ENCODE results near the gene ATP1A3. TPM values are rescaled to one million over a fixed set of nuclear protein-coding genes. Genes with fewer than 3 reads are reported as not detected.

ATP1A3 gene
- total RNA-seq, 2 donors from 2014 or later = 4.3 to 6.2 TPM

DNA sequence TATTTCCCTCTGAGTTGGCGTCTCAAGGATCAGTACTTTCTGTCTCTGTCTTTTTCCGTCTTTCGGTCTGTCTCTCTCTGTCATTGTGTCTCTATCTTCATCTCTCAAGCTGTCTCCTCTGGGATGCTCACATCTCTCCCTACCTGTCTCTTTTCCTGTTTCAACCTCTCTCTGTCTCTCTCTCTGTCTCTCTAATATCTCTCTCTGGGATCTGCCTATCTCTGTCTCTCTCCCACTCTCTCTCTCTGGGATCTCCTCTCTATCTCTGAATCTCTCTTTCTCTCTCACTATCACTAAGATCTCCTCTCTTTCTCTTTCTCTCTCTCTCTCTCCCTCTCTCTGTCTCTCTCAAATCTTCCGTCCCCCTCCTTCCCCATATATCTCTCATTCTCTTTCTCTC lies 4.0 kb downstream of the ATP1A3 start:
- DNase-seq = no peak
- H3K27me3 Mint-ChIP-seq (ENCODE audit: low read depth) = peaks cover 6% of the 10 kb centered on the region
- no peaks in the 10 kb centered on the region for H3K9me3 Mint-ChIP-seq
- no peak overlapping the region for H3K27ac Mint-ChIP-seq
- no peak for ATAC-seq (replicated peaks in 1 of 2)
- H3K4me3 Mint-ChIP-seq = no peak overlapping the region
- peaks cover 10% of the 10 kb centered on the region for H3K4me1 Mint-ChIP-seq (ENCODE audit: low read depth)
- no peaks in the 10 kb centered on the region for H3K36me3 Mint-ChIP-seq (ENCODE audit: insufficient read depth in 2 of 2)

DNA sequence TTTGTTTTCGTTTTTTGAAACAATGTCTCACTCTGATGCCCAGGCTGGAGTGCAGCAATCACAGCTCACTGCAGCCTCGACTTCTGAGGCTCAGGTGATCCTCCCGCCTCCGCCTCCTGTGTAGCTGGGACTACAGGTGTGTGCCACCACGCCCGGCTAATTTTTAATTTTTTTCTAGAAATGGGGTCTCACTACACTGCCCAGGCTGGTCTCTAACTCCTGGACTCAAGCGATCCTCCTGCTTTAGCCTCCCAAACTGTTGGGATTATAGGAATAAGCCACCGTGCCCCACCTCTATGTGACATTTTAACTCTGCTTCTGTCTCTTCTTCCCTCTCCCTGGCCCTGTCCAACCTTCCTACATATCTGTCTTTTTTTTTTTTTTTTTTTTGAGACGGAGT lies 5.1 kb downstream of the ATP1A3 start:
- Mint-ChIP-seq H3K27me3 (ENCODE audit: low read depth) (no peaks in the 10 kb centered on the region), H3K27ac (no peak overlapping the region), H3K4me3 (no peak overlapping the region), H3K36me3 (ENCODE audit: insufficient read depth in 2 of 2) (no peaks in the 10 kb centered on the region), H3K9me3 (no peaks in the 10 kb centered on the region), H3K4me1 (ENCODE audit: low read depth) (peaks cover 5% of the 10 kb centered on the region)
- DNase-seq (no peak), ATAC-seq (replicated peaks in 1 of 2) (no peak)

DNA sequence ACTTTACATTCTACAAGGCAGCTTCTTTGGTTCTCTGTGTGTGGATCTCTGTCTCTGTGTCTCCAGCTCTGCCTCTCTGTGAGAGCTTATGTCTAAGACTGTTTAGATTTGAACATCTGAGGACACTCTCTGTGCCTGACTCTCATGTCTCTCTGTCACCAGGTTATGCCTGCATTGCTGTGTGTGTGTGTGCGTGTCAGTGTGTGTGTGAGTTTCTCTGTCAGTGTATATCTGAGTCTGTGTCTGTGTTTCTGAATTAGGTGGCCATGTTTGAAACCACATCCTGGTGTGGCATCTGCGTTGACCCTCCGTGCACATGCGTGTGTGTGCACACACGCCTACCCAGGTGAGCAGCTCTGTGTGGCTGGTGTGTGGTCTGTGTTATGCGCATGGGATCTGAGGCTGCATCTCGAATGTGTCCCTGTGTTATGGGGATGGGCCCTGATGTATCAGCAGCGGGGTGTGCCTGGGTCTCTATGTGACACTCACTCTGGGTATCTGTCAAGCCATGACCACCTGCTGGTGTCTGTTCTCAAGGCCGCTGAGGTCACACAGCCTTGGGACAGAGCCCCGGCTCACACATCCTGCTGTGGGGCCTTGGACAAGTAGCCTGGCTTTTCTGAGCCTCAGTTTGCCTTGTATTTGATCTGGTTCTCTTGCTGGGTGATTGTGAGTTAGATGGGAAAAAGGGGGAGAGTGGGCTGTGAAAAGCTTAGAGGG lies 6.7 kb downstream of the ATP1A3 start:
- Mint-ChIP-seq H3K9me3 (no peaks in the 10 kb centered on the region), H3K27me3 (ENCODE audit: low read depth) (no peaks in the 10 kb centered on the region), H3K4me1 (ENCODE audit: low read depth) (no peaks in the 10 kb centered on the region), H3K4me3 (no peak overlapping the region), H3K36me3 (ENCODE audit: insufficient read depth in 2 of 2) (no peaks in the 10 kb centered on the region), H3K27ac (no peak overlapping the region)
- ATAC-seq (replicated peaks in 1 of 2) = no peak
- DNase-seq = no peak

GRCh38 chr19:41984961-41985360 lies 9.1 kb downstream of the ATP1A3 start:
- Mint-ChIP-seq H3K9me3 (no peaks in the 10 kb centered on the region), H3K4me1 (ENCODE audit: low read depth) (no peaks in the 10 kb centered on the region), H3K27ac (no peak overlapping the region), H3K36me3 (ENCODE audit: insufficient read depth in 2 of 2) (no peaks in the 10 kb centered on the region), H3K4me3 (no peak overlapping the region), H3K27me3 (ENCODE audit: low read depth) (no peaks in the 10 kb centered on the region)
- DNase-seq (no peak), ATAC-seq (replicated peaks in 1 of 2) (no peak)

- Mint-ChIP-seq H3K36me3 (ENCODE audit: insufficient read depth in 2 of 2) (no peaks in the 10 kb centered on the region), H3K4me3 (no peak overlapping the region), H3K9me3 (no peaks in the 10 kb centered on the region), H3K27ac (no peak overlapping the region), H3K27me3 (ENCODE audit: low read depth) (no peaks in the 10 kb centered on the region), H3K4me1 (ENCODE audit: low read depth) (no peaks in the 10 kb centered on the region)
- ATAC-seq (replicated peaks in 1 of 2) = no peak
- DNase-seq = no peak
Observed at GRCh38 chr19:41981724-41982123, 12.3 kb downstream of the ATP1A3 start.

- H3K36me3 Mint-ChIP-seq (ENCODE audit: insufficient read depth in 2 of 2) = no peaks in the 10 kb centered on the region
- no peaks in the 10 kb centered on the region for H3K4me1 Mint-ChIP-seq (ENCODE audit: low read depth)
- ATAC-seq (replicated peaks in 1 of 2) (no peak), DNase-seq (no peak)
- H3K9me3 Mint-ChIP-seq = no peaks in the 10 kb centered on the region
- H3K27me3 Mint-ChIP-seq (ENCODE audit: low read depth) = no peaks in the 10 kb centered on the region
- H3K27ac Mint-ChIP-seq = no peak overlapping the region
- H3K4me3 Mint-ChIP-seq = no peak overlapping the region
Observed at GRCh38 chr19:41978470-41978869, 15.6 kb downstream of the ATP1A3 start.

DNA sequence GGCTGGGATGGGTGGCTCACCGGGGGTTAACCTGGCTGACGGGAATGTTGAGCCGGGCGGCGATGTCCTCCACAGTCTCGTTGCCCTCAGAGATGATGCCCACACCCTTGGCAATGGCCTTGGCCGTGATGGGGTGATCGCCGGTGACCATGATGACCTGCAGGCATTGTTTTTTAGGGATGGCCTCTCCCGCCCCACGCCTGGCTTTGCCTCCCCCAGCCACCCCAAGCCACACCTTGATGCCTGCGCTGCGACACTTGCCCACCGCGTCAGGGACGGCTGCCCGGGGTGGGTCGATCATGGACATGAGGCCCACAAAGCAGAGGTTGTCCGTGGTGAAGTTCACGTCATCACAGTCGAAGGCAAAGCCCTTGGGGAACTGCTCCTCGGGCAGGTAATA lies 16.1 kb downstream of the ATP1A3 start:
- H3K27ac Mint-ChIP-seq = no peak overlapping the region
- no peak for ATAC-seq (replicated peaks in 1 of 2)
- no peaks in the 10 kb centered on the region for H3K27me3 Mint-ChIP-seq (ENCODE audit: low read depth)
- DNase-seq = no peak
- no peaks in the 10 kb centered on the region for H3K36me3 Mint-ChIP-seq (ENCODE audit: insufficient read depth in 2 of 2)
- H3K4me1 Mint-ChIP-seq (ENCODE audit: low read depth) = no peaks in the 10 kb centered on the region
- H3K4me3 Mint-ChIP-seq = no peak overlapping the region
- no peaks in the 10 kb centered on the region for H3K9me3 Mint-ChIP-seq

- Mint-ChIP-seq H3K27me3 (ENCODE audit: low read depth) (no peaks in the 10 kb centered on the region), H3K36me3 (ENCODE audit: insufficient read depth in 2 of 2) (no peaks in the 10 kb centered on the region), H3K4me1 (ENCODE audit: low read depth) (no peaks in the 10 kb centered on the region), H3K27ac (no peak overlapping the region), H3K4me3 (no peak overlapping the region), H3K9me3 (no peaks in the 10 kb centered on the region)
- no peak for ATAC-seq (replicated peaks in 1 of 2)
- DNase-seq = no peak
Observed at GRCh38 chr19:41974652-41975051, 19.4 kb downstream of the ATP1A3 start.

DNA sequence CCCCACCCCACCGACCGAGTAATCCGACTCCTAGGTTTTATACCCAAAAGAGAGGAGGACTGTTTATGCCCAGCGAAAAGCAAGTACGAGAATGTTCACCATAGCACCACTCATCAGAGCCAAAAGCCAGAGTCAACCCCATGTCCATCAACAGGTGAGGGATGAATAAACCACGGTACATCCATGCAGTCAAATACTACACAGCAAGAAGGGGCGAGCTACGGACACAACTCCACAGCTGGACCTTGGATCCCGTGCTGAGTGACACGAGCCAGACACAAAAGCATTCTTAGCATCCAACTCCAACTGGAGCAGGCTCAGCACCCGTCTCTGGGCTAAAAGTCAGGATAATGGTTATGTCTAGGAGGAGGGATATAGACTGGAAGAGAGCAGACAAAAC lies 22.7 kb downstream of the ATP1A3 start:
- Mint-ChIP-seq H3K36me3 (ENCODE audit: insufficient read depth in 2 of 2) (no peaks in the 10 kb centered on the region), H3K27me3 (ENCODE audit: low read depth) (no peaks in the 10 kb centered on the region), H3K9me3 (no peaks in the 10 kb centered on the region), H3K4me3 (no peak overlapping the region), H3K27ac (no peak overlapping the region), H3K4me1 (ENCODE audit: low read depth) (no peaks in the 10 kb centered on the region)
- no peak for DNase-seq
- no peak for ATAC-seq (replicated peaks in 1 of 2)

GRCh38 chr19:41969772-41970458 lies 24.1 kb downstream of the ATP1A3 start:
- H3K27me3 Mint-ChIP-seq (ENCODE audit: low read depth) = no peaks in the 10 kb centered on the region
- no peak overlapping the region for H3K4me3 Mint-ChIP-seq
- DNase-seq (no peak), ATAC-seq (replicated peaks in 1 of 2) (no peak)
- no peaks in the 10 kb centered on the region for H3K9me3 Mint-ChIP-seq
- H3K27ac Mint-ChIP-seq = no peak overlapping the region
- H3K4me1 Mint-ChIP-seq (ENCODE audit: low read depth) = no peaks in the 10 kb centered on the region
- no peaks in the 10 kb centered on the region for H3K36me3 Mint-ChIP-seq (ENCODE audit: insufficient read depth in 2 of 2)

- Mint-ChIP-seq H3K27me3 (ENCODE audit: low read depth) (no peaks in the 10 kb centered on the region), H3K9me3 (no peaks in the 10 kb centered on the region), H3K27ac (no peak overlapping the region), H3K4me3 (no peak overlapping the region), H3K4me1 (ENCODE audit: low read depth) (no peaks in the 10 kb centered on the region), H3K36me3 (ENCODE audit: insufficient read depth in 2 of 2) (no peaks in the 10 kb centered on the region)
- no peak for DNase-seq
- ATAC-seq (replicated peaks in 1 of 2) = no peak
Observed at GRCh38 chr19:41968751-41969595, 25.1 kb downstream of the ATP1A3 start.

- no peak overlapping the region for H3K27ac Mint-ChIP-seq
Observed at GRCh38 chr19:41967054-41967783, 26.8 kb downstream of the ATP1A3 start.

GRCh38 chr19:41965106-41965505 lies 28.9 kb downstream of the ATP1A3 start:
- Mint-ChIP-seq H3K27ac (no peak overlapping the region), H3K4me1 (ENCODE audit: low read depth) (no peaks in the 10 kb centered on the region), H3K36me3 (ENCODE audit: insufficient read depth in 2 of 2) (no peaks in the 10 kb centered on the region), H3K27me3 (ENCODE audit: low read depth) (no peaks in the 10 kb centered on the region), H3K9me3 (no peaks in the 10 kb centered on the region), H3K4me3 (no peak overlapping the region)
- ATAC-seq (replicated peaks in 1 of 2) = no peak
- no peak for DNase-seq

More at GRCh38 chr19:41967054-41967783, 26.8 kb downstream of the ATP1A3 start:
- Mint-ChIP-seq H3K4me3 (no peak overlapping the region), H3K27me3 (ENCODE audit: low read depth) (no peaks in the 10 kb centered on the region), H3K9me3 (no peaks in the 10 kb centered on the region), H3K4me1 (ENCODE audit: low read depth) (no peaks in the 10 kb centered on the region), H3K36me3 (ENCODE audit: insufficient read depth in 2 of 2) (no peaks in the 10 kb centered on the region)
- no peak for DNase-seq
- ATAC-seq (replicated peaks in 1 of 2) = no peak

Data from activated T-cell treated with anti-CD3 and anti-CD28 coated beads, Interleukin-2, amount 50 U/mL, for 72 hours (primary cell).